ENCODE results near the gene JCAD.
"Not testable (repeated sequence)": the region's sequence is repeated elsewhere in the genome, so short reads cannot be mapped to it uniquely, and the experiment has no call there.

Gene JCAD

DNA sequence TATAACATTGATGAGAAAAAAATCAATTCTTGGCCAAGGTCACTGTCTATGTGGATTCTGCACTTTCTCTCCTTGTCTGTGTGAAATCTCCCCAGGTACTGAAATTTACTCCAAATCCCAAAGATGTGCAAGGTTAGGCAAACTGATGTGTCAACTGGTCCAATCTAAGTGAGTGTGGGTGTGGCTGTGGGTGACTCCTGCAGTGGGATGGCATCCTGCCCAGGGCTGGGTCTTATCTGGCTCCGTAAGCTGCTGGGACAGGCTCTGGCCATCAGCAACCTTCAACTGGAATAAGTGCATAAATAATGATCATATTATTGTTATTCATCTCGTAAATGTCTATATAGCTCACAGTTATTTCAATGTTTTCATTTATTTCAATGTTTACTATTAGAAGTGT is 79.3 kb downstream of the JCAD start:
- no peak for DNase-seq

GRCh38 chr10:29979421-29979779 is 80.0 kb downstream of the JCAD start:
- DNase-seq, result not testable (repeated sequence)

- no peak for DNase-seq
Observed at GRCh38 chr10:29977171-29977570, 82.2 kb downstream of the JCAD start.

DNA sequence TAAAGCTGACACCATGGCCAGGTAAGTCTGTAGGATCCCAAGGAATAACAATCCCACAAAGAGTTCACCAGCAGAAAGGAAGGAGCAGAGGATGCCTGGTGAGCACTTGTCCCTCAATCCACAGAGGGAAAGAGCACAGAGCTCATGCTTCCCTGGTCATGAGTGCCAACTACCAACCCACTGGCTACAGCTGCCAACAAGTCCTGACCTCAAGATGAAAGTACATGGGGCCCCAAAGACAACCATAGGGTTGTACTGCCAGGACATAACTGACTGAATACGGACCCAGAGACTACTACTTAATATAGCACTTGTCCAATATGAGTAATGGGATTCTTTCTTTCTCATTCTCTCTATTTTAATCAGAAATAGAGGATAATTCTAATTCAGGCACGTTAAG is 83.3 kb downstream of the JCAD start:
- DNase-seq, result no peak

- DNase-seq, result no peak
Observed at GRCh38 chr10:29974773-29975172, 84.6 kb downstream of the JCAD start.

DNA sequence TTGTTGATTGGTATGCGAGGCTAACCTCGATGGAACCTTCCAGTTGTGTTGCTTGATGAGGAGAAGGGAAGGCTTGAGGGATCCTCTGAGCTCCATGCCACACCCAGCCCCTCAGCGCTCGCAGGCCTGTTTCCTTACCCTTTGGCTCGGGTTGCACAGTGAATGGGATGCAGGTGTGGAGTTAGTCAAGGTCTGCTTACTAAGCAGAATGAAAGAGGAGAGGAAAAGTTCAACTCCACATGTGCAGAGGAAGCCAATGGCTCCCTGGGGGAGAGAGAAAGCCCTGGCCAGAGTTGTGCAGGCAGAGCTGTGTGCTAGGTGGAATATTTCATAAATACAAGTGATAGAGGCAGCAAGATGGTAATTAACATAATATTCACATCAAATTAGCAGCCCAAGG is 85.5 kb downstream of the JCAD start:
- DNase-seq, result no peak

DNA sequence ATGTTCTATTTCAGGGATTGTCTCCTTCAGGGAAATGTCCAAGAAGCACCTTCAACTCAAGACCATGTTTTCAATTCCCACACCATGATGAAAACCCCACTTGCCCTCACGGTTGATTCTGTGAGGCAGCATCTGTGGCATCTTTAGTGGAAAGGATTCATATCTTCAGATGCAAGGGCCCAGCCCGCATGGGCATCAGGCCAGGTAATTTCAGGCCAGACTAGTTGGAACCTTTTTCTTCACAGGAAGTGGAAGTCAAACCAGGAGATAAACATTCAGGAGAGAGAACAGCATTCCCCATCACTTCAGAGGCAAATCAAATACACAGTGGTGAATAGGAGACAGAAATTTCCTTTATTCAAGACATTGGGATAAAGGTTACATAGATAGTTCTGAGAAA is 88.8 kb downstream of the JCAD start:
- no peak for DNase-seq

DNA sequence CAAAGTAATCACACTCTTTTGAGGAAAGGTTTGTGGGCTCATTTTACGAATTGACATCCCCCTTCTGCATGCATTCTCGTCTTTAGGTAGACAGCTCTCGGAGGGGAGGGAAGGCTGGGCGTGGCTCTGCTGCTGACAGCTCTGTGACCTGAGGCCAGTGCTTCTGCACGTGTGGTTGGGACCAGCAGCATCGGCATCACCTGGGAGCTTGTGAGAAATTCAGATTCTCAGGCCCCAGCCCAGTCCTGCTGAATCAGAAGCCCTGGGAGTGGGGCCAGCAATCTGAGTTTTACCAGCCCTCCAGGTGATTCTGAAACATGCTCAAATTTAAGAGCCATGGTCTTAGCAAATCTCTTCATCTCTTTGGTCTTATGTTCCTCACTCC is 89.4 kb downstream of the JCAD start:
- DNase-seq, result no peak

GRCh38 chr10:29969255-29970011 is 90.0 kb downstream of the JCAD start:
- DNase-seq, result no peak

GRCh38 chr10:29968585-29968984 is 90.8 kb downstream of the JCAD start:
- DNase-seq, result no peak

GRCh38 chr10:29966269-29966668 is 93.1 kb downstream of the JCAD start:
- no peak for DNase-seq
